HT-29 (cell line): ENCODE results near the gene TRAPPC3L. TPM values are rescaled to one million over a fixed set of nuclear protein-coding genes. Genes with fewer than 3 reads are reported as not detected.
A peak's percentile ranks its signal among the peaks of the same experiment; 100 is the strongest.

Source experiments
- DNase-seq: peaks from one replicate; pipeline ENCODE4 v3.0.0-alpha.2; 2015; ENCODE audit warnings: low spot score
- total RNA-seq: library from RNA; depleted of rRNA; stranded (reverse); fragments of >200 nt; shearing (Covaris generic); gene quantifications from 2 replicates; pipeline ENCODE4 v1.2.3, GENCODE V29; 2014

Gene TRAPPC3L
- total RNA-seq, 1 experiment from 2014 or later = not detected

GRCh38 chr6:116467096-116467495, 78.4 kb downstream of the TRAPPC3L start:
- no peak for DNase-seq

GRCh38 chr6:116465246-116465645, 80.2 kb downstream of the TRAPPC3L start:
- DNase-seq = no peak

- DNase-seq = no peak
Measured at GRCh38 chr6:116463301-116463700, 82.2 kb downstream of the TRAPPC3L start.

GRCh38 chr6:116461932-116462885, 83.3 kb downstream of the TRAPPC3L start:
- no peak for DNase-seq

- DNase-seq = no peak
Measured at GRCh38 chr6:116461331-116461931, 84.1 kb downstream of the TRAPPC3L start, which contains the start of gene CALHM6. Gene CALHM6, plus strand, starts transcription at chr6:116461375. Its CDS starts 555 bp downstream, at chr6:116461930.

GRCh38 chr6:116459927-116460326, 85.6 kb downstream of the TRAPPC3L start:
- DNase-seq = no peak

GRCh38 chr6:116458264-116458663, 87.2 kb downstream of the TRAPPC3L start:
- no peak for DNase-seq

- no peak for DNase-seq
Measured at GRCh38 chr6:116456927-116457326, 88.6 kb downstream of the TRAPPC3L start.

GRCh38 chr6:116456106-116456505, 89.4 kb downstream of the TRAPPC3L start:
- DNase-seq = no peak

- DNase-seq = no peak
Measured at GRCh38 chr6:116452531-116452930, 93.0 kb downstream of the TRAPPC3L start.

GRCh38 chr6:116451916-116452315, 93.6 kb downstream of the TRAPPC3L start:
- DNase-seq = no peak

- peak; percentile 61 for DNase-seq
Measured at GRCh38 chr6:116450769-116451740, 94.4 kb downstream of the TRAPPC3L start.

- no peak for DNase-seq
Measured at GRCh38 chr6:116450185-116450710, 95.2 kb downstream of the TRAPPC3L start.

GRCh38 chr6:116449565-116449964, 95.9 kb downstream of the TRAPPC3L start:
- DNase-seq = no peak

- DNase-seq = no peak
Measured at GRCh38 chr6:116447496-116448011, 97.9 kb downstream of the TRAPPC3L start.

- peak; percentile 30 for DNase-seq
Measured at GRCh38 chr6:116447052-116447451, 98.4 kb downstream of the TRAPPC3L start.

GRCh38 chr6:116446399-116446798, 99.1 kb downstream of the TRAPPC3L start:
- DNase-seq = peak; percentile 67

GRCh38 chr6:116445102-116445501, 100.4 kb downstream of the TRAPPC3L start:
- no peak for DNase-seq
